HCT116 (cell line): ENCODE results near the gene PDE6B. TPM values are rescaled to one million over a fixed set of nuclear protein-coding genes. Genes with fewer than 3 reads are reported as not detected.

ENCODE experiments used
- ATAC-seq: fragments of 200-7000 bp; cut with Tn5 transposase; 2 replicates; pipeline ENCODE4 v1.9.1; 2020; ENCODE audit warnings: mild to moderate bottlenecking, moderate library complexity
- BruUV-seq: library from RNA; stranded (reverse); fragments of 400-500 nt; replicated peaks from 2 replicates; lab custom pipeline; 2021; lab: Mats Ljungman, UMichigan
- CTCF ChIA-PET: fragments of 300-600 bp; sonication (Branson Sonifier 250); formaldehyde crosslinking; loops from one replicate; lab custom pipeline; 2021; ENCODE audit warnings: antibody characterized with exemption; lab: Charles Lee
- POLR2A ChIA-PET: fragments of 300-600, 350-600 bp; sonication (Branson Sonifier 250); formaldehyde crosslinking; loops from one replicate; lab custom pipeline; 2021; ENCODE audit warnings: antibody characterized with exemption; lab: Charles Lee
- RAD21 ChIA-PET, 2 experiments: fragments of 300-600 bp; sonication (Branson Sonifier 250); formaldehyde crosslinking; loops; one replicate each; lab custom pipeline; 2023; ENCODE audit warnings: low total read pairs in 2 of 2; ENCODE audit not compliant: uncharacterized antibody in 2 of 2, unreplicated experiment in 2 of 2, low non-redundant PET in 1 of 2; lab: Charles Lee
- DNase-seq: peaks from one replicate; pipeline ENCODE4 v3.0.0-alpha.2; 2010; ENCODE audit warnings: low read depth, low spot score
- H2AFZ ChIP-seq: fragments of 200-600 bp; shearing (Covaris generic), sonication (generic); 2 replicates; pipeline ENCODE4 v1.6.1; 2017; ENCODE audit warnings: low read depth, mixed run types, mixed read lengths, antibody characterized with exemption, low read length; ENCODE audit not compliant: poor library complexity, severe bottlenecking
- H3K27ac ChIP-seq: 2 replicates; pipeline ENCODE4 v1.5.1; 2012; ENCODE audit warnings: low read depth, low read length
- H3K27me3 ChIP-seq: fragments of 200-600 bp; sonication (generic); 2 replicates; pipeline ENCODE4 v1.6.1; 2016; ENCODE audit warnings: mixed run types, low read length, mixed read lengths; ENCODE audit not compliant: insufficient read depth
- H3K36me3 ChIP-seq, 2 experiments: fragments of 200-500 bp in 1 of 2; fragments of 200-600 bp in 1 of 2; sonication (Bioruptor generic) in 1 of 2; sonication (generic) in 1 of 2; 2 replicates each; pipeline versions ENCODE4 v1.5.1 to v1.6.1; 2014 to 2016; ENCODE audit warnings: low read length in 2 of 2, inconsistent platforms in 1 of 2, mixed read lengths in 1 of 2, mixed run types in 1 of 2; ENCODE audit not compliant: insufficient read depth in 2 of 2, control insufficient read depth in 1 of 2
- H3K4me1 ChIP-seq, 2 experiments: fragments of 200-600 bp in 1 of 2; sonication (generic) in 1 of 2; 2 replicates each; pipeline versions ENCODE4 v1.5.1 to v1.6.1; 2012 to 2017; ENCODE audit warnings: low read length in 2 of 2, inconsistent platforms in 1 of 2, mild to moderate bottlenecking in 1 of 2, mixed read lengths in 1 of 2, mixed run types in 1 of 2, moderate library complexity in 1 of 2; ENCODE audit not compliant: insufficient read depth in 2 of 2, control insufficient read depth in 1 of 2
- H3K4me2 ChIP-seq: fragments of 200-600 bp; sonication (generic); 2 replicates; pipeline ENCODE4 v1.6.1; 2017; ENCODE audit warnings: mixed run types, low read length, mixed read lengths
- H3K4me3 ChIP-seq, 2 experiments: fragments of 200-600 bp in 1 of 2; sonication (generic) in 1 of 2; replicated peaks in 1 of 2; 2 replicates each; pipeline ENCODE4 v1.5.1; 2011 to 2016; ENCODE audit warnings: low read length in 2 of 2, control low read depth in 1 of 2, low read depth in 1 of 2, mild to moderate bottlenecking in 1 of 2, mixed read lengths in 1 of 2, mixed run types in 1 of 2
- H3K79me2 ChIP-seq: fragments of 200-600 bp; sonication (generic); 2 replicates; pipeline ENCODE4 v1.6.1; 2017; ENCODE audit warnings: mild to moderate bottlenecking, mixed run types, low read length, moderate library complexity, mixed read lengths; ENCODE audit not compliant: insufficient read depth
- H3K9ac ChIP-seq: fragments of 200-600 bp; sonication (generic); 2 replicates; pipeline ENCODE4 v1.6.1; 2016; ENCODE audit warnings: low read length, mixed read lengths
- H3K9me2 ChIP-seq: fragments of 200-600 bp; sonication (generic), shearing (Covaris generic); 2 replicates; pipeline ENCODE4 v1.6.1; 2017; ENCODE audit warnings: mixed run types, mild to moderate bottlenecking, moderate library complexity; ENCODE audit not compliant: insufficient read depth
- H3K9me3 ChIP-seq, 2 experiments: fragments of 200-500 bp in 1 of 2; fragments of 200-600 bp in 1 of 2; sonication (Bioruptor generic) in 1 of 2; sonication (generic) in 1 of 2; 2 replicates each; pipeline ENCODE4 v1.6.1; 2014 to 2017; ENCODE audit warnings: low read length in 2 of 2, mixed read lengths in 2 of 2, inconsistent platforms in 1 of 2, low read depth in 1 of 2, mild to moderate bottlenecking in 1 of 2, mixed run types in 1 of 2, moderate library complexity in 1 of 2; ENCODE audit not compliant: control insufficient read depth in 1 of 2, insufficient read depth in 1 of 2
- H4K20me1 ChIP-seq: fragments of 200-600 bp; sonication (generic), shearing (Covaris generic); 2 replicates; pipeline ENCODE4 v1.6.1; 2017; ENCODE audit warnings: mixed run types, mild to moderate bottlenecking, moderate library complexity; ENCODE audit not compliant: insufficient read depth
- ATF3 ChIP-seq: IDR thresholded peaks from 2 replicates; pipeline ENCODE4 v1.6.1; 2012
- CBX3 ChIP-seq: IDR thresholded peaks from 2 replicates; pipeline ENCODE4 v1.6.1; 2012; ENCODE audit warnings: low read depth
- CEBPB ChIP-seq: IDR thresholded peaks from 2 replicates; pipeline ENCODE4 v1.6.1; 2012; ENCODE audit warnings: low read depth
- EGR1 ChIP-seq: IDR thresholded peaks from 2 replicates; pipeline ENCODE4 v1.6.1; 2012; ENCODE audit warnings: low read depth
- ELF1 ChIP-seq: IDR thresholded peaks from 2 replicates; pipeline ENCODE4 v1.6.1; 2012; ENCODE audit warnings: low read depth, borderline replicate concordance
- EZH2 ChIP-seq: fragments of 200-600 bp; sonication (generic); IDR thresholded peaks from 2 replicates; pipeline ENCODE4 v1.6.1; 2017; ENCODE audit warnings: antibody characterized with exemption, mixed run types
- EZH2phosphoT487 ChIP-seq: fragments of 200-600 bp; IDR thresholded peaks from 2 replicates; pipeline ENCODE4 v1.6.1; 2018; ENCODE audit warnings: antibody characterized with exemption, borderline replicate concordance
- JUND ChIP-seq: IDR thresholded peaks from 2 replicates; pipeline ENCODE4 v1.6.1; 2012
- POLR2A ChIP-seq: IDR thresholded peaks from 2 replicates; pipeline ENCODE4 v1.7.0; 2011; ENCODE audit warnings: borderline replicate concordance; ENCODE audit not compliant: insufficient read depth, insufficient read length; ENCODE audit errors: extremely low read depth
- POLR2AphosphoS5 ChIP-seq: IDR thresholded peaks from 2 replicates; pipeline ENCODE4 v1.6.1; 2011; ENCODE audit warnings: mild to moderate bottlenecking, low read depth, low read length, moderate library complexity
- RAD21 ChIP-seq: IDR thresholded peaks from 2 replicates; pipeline ENCODE4 v1.6.1; 2012; ENCODE audit warnings: low read depth, mild to moderate bottlenecking
- SIN3A ChIP-seq: IDR thresholded peaks from 2 replicates; pipeline ENCODE4 v1.6.1; 2012; ENCODE audit warnings: low read depth
- SRF ChIP-seq: IDR thresholded peaks from 2 replicates; pipeline ENCODE4 v1.6.1; 2012; ENCODE audit warnings: low read depth
- YY1 ChIP-seq: IDR thresholded peaks from 2 replicates; pipeline ENCODE4 v1.6.1; 2011; ENCODE audit warnings: low read length, low read depth, moderate library complexity, mild to moderate bottlenecking; ENCODE audit not compliant: insufficient replicate concordance; ENCODE audit errors: extremely low read depth
- ZFX ChIP-seq: fragments of 450-650 bp; IDR thresholded peaks from 2 replicates; pipeline ENCODE4 v1.6.1; 2017
- intact Hi-C: fragments of 100-400 bp; cut with micrococcal nuclease; formaldehyde crosslinking; loops from 2 replicates; pipeline ENCODE4 v1.10.0; 2022
- total RNA-seq: library from RNA; stranded (reverse); gene quantifications from one replicate; pipeline ENCODE4 v1.2.1, GENCODE V29; 2021; ENCODE audit not compliant: unreplicated experiment
- TF ChIP-seq, protein P1 (sequence below): IDR thresholded peaks from 2 replicates; pipeline ENCODE4 v1.6.1; 2012
- TF ChIP-seq, protein P2 (sequence below), 3 experiments: fragments of 200-600 bp in 1 of 3; sonication (generic) in 1 of 3; IDR thresholded peaks in 2 of 3; conservative IDR thresholded peaks in 1 of 3; 2 replicates each; pipeline ENCODE4 v1.5.1; 2012 to 2017; ENCODE audit warnings: low read depth in 2 of 3, low read length in 2 of 3, antibody characterized with exemption in 1 of 3, borderline replicate concordance in 1 of 3, control low read depth in 1 of 3, mild to moderate bottlenecking in 1 of 3, mixed read lengths in 1 of 3, mixed run types in 1 of 3, moderate library complexity in 1 of 3; ENCODE audit not compliant: insufficient read depth in 1 of 3

The PDE6B gene
- total RNA-seq, 1 experiment from 2014 or later, result not detected

- no peaks in the 10 kb centered on the region for H3K4me1 ChIP-seq
- H3K4me2 ChIP-seq, result no peak overlapping the region
- H3K27me3 ChIP-seq, result no peaks in the 10 kb centered on the region
- H3K79me2 ChIP-seq, result no peaks in the 10 kb centered on the region
- ChIA-PET CTCF (no interaction called here), RAD21 (no interaction called here), POLR2A (no interaction called here)
- no peak overlapping the region for H3K9ac ChIP-seq
- intact Hi-C loops, result no loop called here
- ATAC-seq (no peak), DNase-seq (no peak)
- BruUV-seq, result no TSS peak
- no peaks in the 10 kb centered on the region for H3K9me2 ChIP-seq
- H3K9me3 ChIP-seq, result no peaks in the 10 kb centered on the region; a peak in 1 of 4 replicates
- H2AFZ ChIP-seq, result no peak overlapping the region
- H4K20me1 ChIP-seq, result no peaks in the 10 kb centered on the region
- no peaks in the 10 kb centered on the region for H3K36me3 ChIP-seq
- H3K27ac ChIP-seq, result no peak overlapping the region
- H3K4me3 ChIP-seq, result no peak overlapping the region
- TF ChIP-seq ZFX (no peak), SRF (no peak), EZH2phosphoT487 (no peak), SIN3A (no peak), ELF1 (no peak), YY1 (no peak), CBX3 (no peak), RAD21 (no peak), JUND (no peak)
These were observed 7.6 kb downstream of the PDE6B start for GRCh38 chr4:632926-633325.

DNA sequence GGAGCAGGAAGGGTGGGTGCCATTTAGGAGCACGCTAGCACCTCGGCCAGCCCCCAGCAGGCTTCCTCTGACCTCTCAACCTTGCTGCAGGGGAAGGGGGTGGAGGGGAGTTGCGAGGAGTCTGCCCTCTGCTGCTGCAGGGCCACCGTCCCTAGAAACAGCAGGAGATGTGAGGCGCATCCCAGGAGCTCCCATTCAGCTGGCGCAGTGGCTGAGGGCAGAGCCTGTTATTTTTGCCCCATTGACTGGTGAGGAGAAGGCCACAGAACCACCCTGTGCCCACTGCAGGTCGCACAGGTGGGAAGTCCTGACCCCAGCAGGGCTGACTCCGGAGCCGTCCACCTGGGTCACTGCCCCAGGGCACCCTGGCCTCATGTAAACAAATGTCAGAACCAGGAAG lies 8.0 kb downstream of the PDE6B start:
- Histone ChIP-seq H4K20me1 (no peaks in the 10 kb centered on the region), H3K36me3 (no peaks in the 10 kb centered on the region), H3K27me3 (no peaks in the 10 kb centered on the region), H2AFZ (no peak overlapping the region), H3K4me3 (no peak overlapping the region), H3K4me1 (no peaks in the 10 kb centered on the region), H3K9me2 (no peaks in the 10 kb centered on the region), H3K79me2 (no peaks in the 10 kb centered on the region), H3K9me3 (no peaks in the 10 kb centered on the region; a peak in 1 of 4 replicates), H3K27ac (no peak overlapping the region), H3K9ac (no peak overlapping the region), H3K4me2 (no peak overlapping the region)
- intact Hi-C loops, result no loop called here
- TF ChIP-seq, protein P1, sequence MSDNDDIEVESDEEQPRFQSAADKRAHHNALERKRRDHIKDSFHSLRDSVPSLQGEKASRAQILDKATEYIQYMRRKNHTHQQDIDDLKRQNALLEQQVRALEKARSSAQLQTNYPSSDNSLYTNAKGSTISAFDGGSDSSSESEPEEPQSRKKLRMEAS, result no peak
- TF ChIP-seq EGR1 (no peak), POLR2A (no peak), EZH2phosphoT487 (no peak), JUND (no peak), YY1 (no peak), RAD21 (no peak), SRF (no peak), EZH2 (no peak), ZFX (no peak), ATF3 (no peak), SIN3A (no peak), POLR2AphosphoS5 (no peak), CEBPB (no peak), ELF1 (no peak)
- TF ChIP-seq, protein P2, sequence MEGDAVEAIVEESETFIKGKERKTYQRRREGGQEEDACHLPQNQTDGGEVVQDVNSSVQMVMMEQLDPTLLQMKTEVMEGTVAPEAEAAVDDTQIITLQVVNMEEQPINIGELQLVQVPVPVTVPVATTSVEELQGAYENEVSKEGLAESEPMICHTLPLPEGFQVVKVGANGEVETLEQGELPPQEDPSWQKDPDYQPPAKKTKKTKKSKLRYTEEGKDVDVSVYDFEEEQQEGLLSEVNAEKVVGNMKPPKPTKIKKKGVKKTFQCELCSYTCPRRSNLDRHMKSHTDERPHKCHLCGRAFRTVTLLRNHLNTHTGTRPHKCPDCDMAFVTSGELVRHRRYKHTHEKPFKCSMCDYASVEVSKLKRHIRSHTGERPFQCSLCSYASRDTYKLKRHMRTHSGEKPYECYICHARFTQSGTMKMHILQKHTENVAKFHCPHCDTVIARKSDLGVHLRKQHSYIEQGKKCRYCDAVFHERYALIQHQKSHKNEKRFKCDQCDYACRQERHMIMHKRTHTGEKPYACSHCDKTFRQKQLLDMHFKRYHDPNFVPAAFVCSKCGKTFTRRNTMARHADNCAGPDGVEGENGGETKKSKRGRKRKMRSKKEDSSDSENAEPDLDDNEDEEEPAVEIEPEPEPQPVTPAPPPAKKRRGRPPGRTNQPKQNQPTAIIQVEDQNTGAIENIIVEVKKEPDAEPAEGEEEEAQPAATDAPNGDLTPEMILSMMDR (IDR thresholded peaks at IDR 0.05 in 2 of 3, conservative IDR thresholded peaks at IDR 0.05 in 1 of 3; ENCODE audit: borderline replicate concordance in 1 of 3, insufficient read depth in 1 of 3, low read depth in 2 of 3, low read length in 2 of 3), result no peak
- no peak for ATAC-seq
- RAD21 ChIA-PET, result no interaction called here
- no TSS peak for BruUV-seq
- POLR2A ChIA-PET, result no interaction called here
- CTCF ChIA-PET, result no interaction called here
- DNase-seq, result no peak
